Prostate gland (tissue), 2 donors: ENCODE results near the gene OGDHL.

Experiments used
- CTCF ChIP-seq, 4 experiments: fragments of 200-600 bp in 2 of 4; fragments of 450-650 bp in 2 of 4; sonication (generic) in 2 of 4; IDR thresholded peaks; 1 replicate in 3 of 4; 2 replicates in 1 of 4; pipeline ENCODE4 v1.5.1; 2016 to 2019; ENCODE audit warnings: antibody characterized with exemption in 4 of 4, mild to moderate bottlenecking in 2 of 4, moderate library complexity in 2 of 4
- POLR2A ChIP-seq: fragments of 450-650 bp; IDR thresholded peaks from one replicate; pipeline ENCODE4 v1.6.1; 2016; ENCODE audit warnings: antibody characterized with exemption, mild to moderate bottlenecking
- POLR2AphosphoS5 ChIP-seq: sonication (generic); formaldehyde crosslinking; IDR thresholded peaks from one replicate; pipeline ENCODE4 v1.6.1; 2017; ENCODE audit warnings: antibody characterized with exemption

GRCh38 chr10:49768731-49769130, 6.6 kb upstream of the OGDHL start:
- TF ChIP-seq CTCF (IDR thresholded peaks at IDR 0.05), result no peak
- TF ChIP-seq POLR2AphosphoS5, result no peak
- no peak for TF ChIP-seq POLR2A
